NCI-H128 (cell line): ENCODE results near the gene ADORA1.

ENCODE experiments used
- DNase-seq: peaks from one replicate; lab custom pipeline; 2025; ENCODE audit not compliant: unreplicated experiment; lab: John Stamatoyannopoulos, UW

Gene ADORA1

GRCh38 chr1:203138066-203138465, 10.5 kb downstream of the ADORA1 start:
- no peak for DNase-seq

- no peak for DNase-seq
Measured at GRCh38 chr1:203139976-203140475, 12.5 kb downstream of the ADORA1 start.

GRCh38 chr1:203140743-203141520, 13.4 kb downstream of the ADORA1 start:
- DNase-seq: no peak

DNA sequence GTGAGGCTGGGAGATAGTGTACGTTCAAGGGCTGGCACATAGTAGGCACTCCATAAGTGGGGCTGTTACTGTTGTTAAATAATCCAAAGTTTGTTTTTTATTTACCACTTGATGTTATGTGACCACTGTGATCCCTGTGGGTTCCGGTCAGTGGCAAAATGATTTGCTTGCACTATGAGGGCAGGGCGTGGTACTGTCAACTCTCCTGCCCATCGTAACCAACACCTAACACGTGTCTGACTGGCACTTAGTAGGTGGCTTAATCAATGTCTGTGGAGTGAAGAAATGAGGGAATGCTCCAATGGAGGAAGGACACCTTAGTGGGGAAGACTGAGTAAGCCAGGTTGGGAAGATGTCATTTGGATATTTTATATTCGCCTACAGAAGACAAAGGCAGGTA, 14.6 kb downstream of the ADORA1 start:
- no peak for DNase-seq

DNA sequence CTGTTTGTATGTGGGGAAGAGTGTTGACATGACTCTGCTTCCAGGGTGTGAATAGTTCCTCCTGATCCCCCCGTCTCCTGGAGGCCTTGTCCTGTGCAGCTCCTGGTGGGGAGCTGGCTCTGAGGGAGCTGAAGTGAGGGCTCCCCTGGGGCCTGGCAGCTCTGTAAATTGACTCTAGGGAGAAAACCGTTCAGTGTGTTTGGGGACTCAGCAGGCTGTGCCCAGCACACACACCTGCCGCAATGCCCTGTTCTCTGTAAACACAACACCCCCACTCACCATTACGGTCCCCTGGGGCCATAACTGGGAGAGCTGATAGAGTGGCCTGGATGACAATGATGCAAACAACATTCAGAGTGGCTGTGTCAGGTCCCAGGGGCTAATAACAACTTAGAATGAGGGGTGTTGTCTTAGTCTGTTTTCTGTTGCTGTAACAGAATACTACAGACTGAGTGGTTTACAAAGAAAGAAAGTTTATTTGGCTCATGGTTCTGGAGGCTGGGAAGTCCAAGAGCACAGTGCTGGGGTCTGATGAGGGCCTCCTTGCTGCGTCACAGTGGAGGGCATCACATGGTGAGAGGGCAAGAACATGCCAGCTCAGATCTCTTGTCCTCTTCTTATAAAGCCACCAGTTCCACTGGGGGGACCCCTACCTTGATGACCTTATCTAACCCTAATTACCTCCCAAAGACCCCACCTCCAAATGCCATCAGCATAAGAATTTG, 15.3 kb downstream of the ADORA1 start:
- peak; percentile 29 for DNase-seq

DNA sequence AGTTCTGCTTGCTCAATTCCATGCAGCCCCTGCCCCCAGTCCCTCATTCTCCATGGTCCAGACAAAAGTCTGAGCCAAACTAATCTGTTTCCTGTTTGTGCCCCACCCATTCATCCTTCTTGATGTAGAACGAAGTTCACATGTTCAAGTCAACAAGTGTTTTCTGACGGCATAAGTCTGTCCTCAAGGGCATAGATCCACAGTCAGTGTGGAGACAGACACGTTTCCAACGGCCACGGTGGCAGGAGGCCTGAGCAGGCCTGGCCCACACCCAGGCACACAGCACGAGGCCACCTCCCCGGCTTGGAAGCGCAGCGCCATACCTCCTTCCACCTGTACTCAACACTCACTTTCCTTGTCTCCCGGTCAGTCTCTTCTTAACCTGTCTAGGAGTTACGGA, 16.1 kb downstream of the ADORA1 start:
- no peak for DNase-seq

- DNase-seq: no peak
Measured at GRCh38 chr1:203144661-203145060, 17.1 kb downstream of the ADORA1 start.

GRCh38 chr1:203145321-203146041, 18.0 kb downstream of the ADORA1 start:
- DNase-seq: no peak

DNA sequence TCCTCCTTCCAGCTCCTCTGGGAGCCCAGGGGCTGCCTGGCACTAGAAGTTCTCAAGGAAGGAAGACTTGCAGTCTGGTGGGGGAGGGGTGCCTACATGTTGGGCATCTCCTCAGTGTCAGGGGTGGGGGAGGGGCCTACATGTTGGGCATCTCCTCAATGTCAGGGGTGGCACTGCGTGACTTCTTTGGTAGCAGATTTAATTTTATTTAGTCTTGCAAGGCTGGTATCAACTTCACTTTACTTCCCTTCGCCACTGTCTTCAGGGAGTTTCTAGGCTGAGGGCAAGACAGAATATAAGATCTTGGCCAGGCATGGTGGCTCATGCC, 18.5 kb downstream of the ADORA1 start:
- DNase-seq: no peak

DNA sequence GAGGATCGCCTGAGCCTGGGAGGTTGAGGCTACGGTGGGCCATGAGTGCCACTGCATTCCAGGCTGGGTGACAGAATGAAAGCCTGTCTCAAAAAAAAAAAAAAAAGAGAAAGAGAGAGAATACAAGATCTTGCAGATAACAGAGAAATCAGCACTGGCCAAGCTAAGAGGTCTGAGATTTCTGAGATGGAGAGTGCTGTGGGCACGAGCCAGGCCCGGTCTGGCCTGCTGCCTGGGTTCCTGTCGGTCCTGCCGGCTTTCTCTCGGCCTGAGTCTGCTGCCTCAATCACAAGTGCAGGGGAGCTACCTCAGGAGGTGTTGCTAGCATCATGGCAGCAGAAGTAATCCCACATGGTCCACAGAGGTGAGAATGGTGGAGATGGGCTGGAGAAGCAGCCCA, 19.0 kb downstream of the ADORA1 start:
- no peak for DNase-seq

DNA sequence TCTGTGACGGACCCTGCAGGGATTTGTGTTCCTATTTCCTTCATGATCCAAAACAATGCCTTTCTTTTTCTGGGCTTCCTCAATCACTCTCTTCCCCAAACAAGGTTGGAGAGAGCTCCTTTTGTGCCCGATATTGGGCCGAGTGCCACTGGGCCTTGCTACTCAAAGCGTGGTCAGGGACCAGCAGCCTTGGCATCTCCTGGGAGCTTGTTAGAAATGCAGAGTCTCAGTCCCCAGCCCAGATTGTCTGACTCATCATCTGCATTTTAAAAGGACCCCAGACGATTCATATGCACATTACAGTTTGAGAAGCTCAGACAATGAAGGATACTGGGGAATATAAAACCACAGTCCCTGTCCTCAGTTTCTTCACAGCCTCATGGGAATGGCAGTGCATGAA, 19.9 kb downstream of the ADORA1 start:
- no peak for DNase-seq

DNA sequence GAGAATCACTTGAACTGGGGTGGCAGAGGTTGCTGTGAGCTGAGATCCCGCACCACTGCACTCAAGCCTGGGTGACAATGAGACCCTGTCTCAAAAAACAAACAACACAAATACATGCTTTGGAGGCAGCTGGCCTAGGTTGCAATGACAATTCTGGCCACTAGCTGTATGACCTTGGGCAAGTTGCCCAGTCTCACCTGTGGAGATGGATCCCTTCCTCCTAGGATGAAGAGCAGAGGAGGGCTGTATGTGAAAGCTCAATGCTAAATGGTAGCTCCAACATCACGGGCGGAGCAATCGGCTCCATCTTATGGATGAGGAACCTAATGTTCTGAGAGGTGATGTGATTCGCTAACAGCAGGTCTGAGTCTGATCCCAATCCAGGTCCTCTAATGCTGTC, 20.6 kb downstream of the ADORA1 start:
- no peak for DNase-seq

- no peak for DNase-seq
Measured at GRCh38 chr1:203148579-203148978, 21.1 kb downstream of the ADORA1 start.

DNA sequence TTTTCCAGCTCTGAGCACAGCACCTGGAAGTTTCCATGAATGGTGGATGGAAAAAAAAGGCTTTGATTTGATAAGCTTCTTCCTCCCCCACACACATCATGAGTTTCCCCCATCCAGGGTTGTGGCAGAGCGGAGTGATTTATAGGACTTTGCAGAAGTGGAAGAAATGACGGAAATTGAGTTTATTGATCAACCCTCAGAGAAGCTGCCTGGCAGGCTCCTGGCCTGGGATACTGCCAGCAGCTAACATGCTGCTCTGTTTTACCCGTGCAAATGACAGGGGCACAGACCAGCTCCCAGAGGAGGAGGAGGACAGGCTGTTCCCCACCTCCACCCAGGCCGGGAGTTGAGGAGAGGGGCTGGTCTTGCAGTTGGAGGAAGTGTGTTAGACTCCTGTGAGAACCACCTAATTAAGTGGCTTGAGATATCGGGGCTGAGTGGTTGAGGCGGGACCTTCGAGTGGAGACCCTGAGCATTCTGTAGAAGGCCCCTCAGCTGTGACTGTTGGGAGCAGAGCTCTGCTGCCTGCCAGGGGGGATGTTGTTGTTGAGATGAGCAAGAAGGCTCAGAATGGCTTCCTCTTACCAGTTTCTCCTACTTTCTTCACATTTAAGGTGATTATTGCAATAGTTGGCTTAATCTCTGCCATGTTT, 21.8 kb downstream of the ADORA1 start:
- no peak for DNase-seq

GRCh38 chr1:203150511-203151297, 23.2 kb downstream of the ADORA1 start:
- no peak for DNase-seq

GRCh38 chr1:203151362-203152157, 24.0 kb downstream of the ADORA1 start:
- no peak for DNase-seq

DNA sequence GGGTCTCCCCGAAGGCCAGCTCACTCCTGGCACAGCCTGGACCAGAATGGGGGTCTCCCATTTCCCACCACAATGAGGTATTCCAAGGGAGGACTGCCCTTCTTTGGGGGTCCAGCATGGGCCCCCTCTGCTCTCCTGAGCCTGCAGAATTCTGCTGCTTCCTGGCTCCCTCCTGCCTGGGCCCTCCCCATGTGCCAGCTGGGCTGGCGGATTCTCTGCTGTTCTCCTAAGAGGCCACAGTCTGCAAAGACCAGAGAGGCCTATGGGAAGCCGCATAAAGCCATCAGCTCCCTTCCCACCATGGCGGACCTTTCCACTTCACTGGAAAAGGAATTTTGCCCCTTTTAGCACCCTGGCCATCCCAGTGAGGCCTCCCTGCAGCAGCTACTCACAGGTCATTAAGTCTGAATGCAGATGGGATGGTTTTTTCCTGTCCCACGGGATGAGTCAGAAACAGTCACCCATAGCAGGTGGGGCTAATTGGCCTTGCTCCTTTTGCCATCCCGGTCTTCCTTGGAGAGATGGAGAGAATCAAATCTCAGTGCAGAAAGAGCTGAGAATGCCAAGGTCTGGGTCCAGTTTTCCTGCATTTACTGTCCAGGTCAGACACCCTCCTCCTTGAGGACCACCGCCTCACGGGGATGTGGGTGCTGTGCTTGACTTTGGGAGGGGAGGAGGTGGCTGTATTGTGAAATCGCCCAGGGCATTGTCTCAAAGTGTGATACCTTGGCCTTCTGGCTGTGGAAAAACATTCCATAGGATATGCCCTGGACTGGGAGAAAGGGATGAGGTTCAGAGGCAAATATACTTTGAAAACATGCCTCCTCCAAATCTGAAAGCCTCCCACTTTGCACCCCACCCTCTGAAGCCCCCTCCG, 24.9 kb downstream of the ADORA1 start:
- no peak for DNase-seq

GRCh38 chr1:203153051-203153988, 25.8 kb downstream of the ADORA1 start:
- peak; percentile 15 for DNase-seq
